ENCODE data around the gene SPATA19.

DNA sequence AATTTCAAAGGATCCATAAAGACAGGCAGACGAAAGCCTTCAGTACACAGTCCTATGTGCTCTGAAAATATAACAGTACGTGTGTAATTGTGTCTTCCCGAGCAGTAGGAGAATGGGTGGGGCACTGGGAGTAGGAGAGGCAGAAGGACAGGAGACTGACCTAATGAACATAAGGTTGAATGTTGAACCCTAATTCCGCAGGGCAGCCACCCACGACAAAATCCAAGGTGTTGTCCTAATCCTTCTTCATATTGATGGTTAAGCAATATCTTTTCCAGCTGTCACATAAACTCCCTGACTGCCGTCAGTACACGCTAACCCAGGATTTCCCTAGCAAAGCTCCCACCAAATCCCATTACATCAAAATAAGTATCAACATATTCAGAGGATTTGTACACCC is 34.5 kb downstream of the SPATA19 start:
- no peak for TF ChIP-seq POLR2A (IDR thresholded peaks at IDR 0.05)
- TF ChIP-seq, protein P1, sequence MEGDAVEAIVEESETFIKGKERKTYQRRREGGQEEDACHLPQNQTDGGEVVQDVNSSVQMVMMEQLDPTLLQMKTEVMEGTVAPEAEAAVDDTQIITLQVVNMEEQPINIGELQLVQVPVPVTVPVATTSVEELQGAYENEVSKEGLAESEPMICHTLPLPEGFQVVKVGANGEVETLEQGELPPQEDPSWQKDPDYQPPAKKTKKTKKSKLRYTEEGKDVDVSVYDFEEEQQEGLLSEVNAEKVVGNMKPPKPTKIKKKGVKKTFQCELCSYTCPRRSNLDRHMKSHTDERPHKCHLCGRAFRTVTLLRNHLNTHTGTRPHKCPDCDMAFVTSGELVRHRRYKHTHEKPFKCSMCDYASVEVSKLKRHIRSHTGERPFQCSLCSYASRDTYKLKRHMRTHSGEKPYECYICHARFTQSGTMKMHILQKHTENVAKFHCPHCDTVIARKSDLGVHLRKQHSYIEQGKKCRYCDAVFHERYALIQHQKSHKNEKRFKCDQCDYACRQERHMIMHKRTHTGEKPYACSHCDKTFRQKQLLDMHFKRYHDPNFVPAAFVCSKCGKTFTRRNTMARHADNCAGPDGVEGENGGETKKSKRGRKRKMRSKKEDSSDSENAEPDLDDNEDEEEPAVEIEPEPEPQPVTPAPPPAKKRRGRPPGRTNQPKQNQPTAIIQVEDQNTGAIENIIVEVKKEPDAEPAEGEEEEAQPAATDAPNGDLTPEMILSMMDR (IDR thresholded peaks at IDR 0.05): no peak
